IMR-90 (cell line): ENCODE results near the gene JAKMIP2. TPM values are rescaled to one million over a fixed set of nuclear protein-coding genes. Genes with fewer than 3 reads are reported as not detected.

Experiments
- ATAC-seq: fragments of 200-7000 bp; cut with Tn5 transposase; 2 replicates; pipeline ENCODE4 v1.9.1; 2020; ENCODE audit warnings: low read depth, mild to moderate bottlenecking, moderate library complexity
- BruUV-seq: library from RNA; stranded (reverse); fragments of 400-500 nt; replicated peaks from 2 replicates; lab custom pipeline; 2021; lab: Mats Ljungman, UMichigan
- CTCF ChIA-PET: fragments of 300-600 bp; formaldehyde crosslinking; extraction: SDS; loops from one replicate; lab custom pipeline; 2021; ENCODE audit warnings: antibody characterized with exemption; lab: Yijun Ruan, JAX
- POLR2A ChIA-PET: fragments of 300-600 bp; sonication (Branson Sonifier 250); formaldehyde crosslinking; loops from one replicate; lab custom pipeline; 2022; ENCODE audit warnings: antibody characterized with exemption; ENCODE audit not compliant: unreplicated experiment; lab: Charles Lee
- DNase-seq: peaks from one replicate; pipeline ENCODE4 v3.0.0; 2013
- H2AFZ ChIP-seq: replicated peaks from 2 replicates; pipeline ENCODE3; 2013; ENCODE audit warnings: low read length, mild to moderate bottlenecking; ENCODE audit not compliant: poor library complexity
- H2AK5ac ChIP-seq: 2 replicates; pipeline ENCODE4 v1.6.1; 2013; ENCODE audit warnings: low read depth, low read length, inconsistent platforms
- H2AK9ac ChIP-seq: replicated peaks from 2 replicates; pipeline ENCODE3; 2013; ENCODE audit warnings: mild to moderate bottlenecking, low read depth, low read length, moderate library complexity; ENCODE audit not compliant: poor library complexity
- H2BK120ac ChIP-seq: 2 replicates; pipeline ENCODE4 v1.6.1; 2013; ENCODE audit warnings: low read depth, low read length, inconsistent platforms
- H2BK15ac ChIP-seq: 3 replicates; pipeline ENCODE4 v1.6.1; 2013; ENCODE audit warnings: low read depth, low read length, inconsistent platforms
- H2BK20ac ChIP-seq: 2 replicates; pipeline ENCODE4 v1.6.1; 2013; ENCODE audit warnings: low read depth, mild to moderate bottlenecking, inconsistent platforms, low read length, moderate library complexity
- H2BK5ac ChIP-seq: 2 replicates; pipeline ENCODE4 v1.6.1; 2013; ENCODE audit warnings: mild to moderate bottlenecking, low read depth, low read length, inconsistent platforms; ENCODE audit not compliant: poor library complexity, severe bottlenecking
- H3K14ac ChIP-seq: replicated peaks from 2 replicates; pipeline ENCODE4 v1.6.1; 2013; ENCODE audit warnings: low read depth, low read length, inconsistent platforms
- H3K18ac ChIP-seq: 2 replicates; pipeline ENCODE4 v1.6.1; 2013; ENCODE audit warnings: low read depth, low read length, control low read depth
- H3K23ac ChIP-seq: 2 replicates; pipeline ENCODE4 v1.6.1; 2013; ENCODE audit warnings: low read depth, low read length, inconsistent platforms
- H3K27ac ChIP-seq: 2 replicates; pipeline ENCODE4 v1.5.1; 2013; ENCODE audit warnings: mild to moderate bottlenecking, control low read depth, low read length; ENCODE audit not compliant: insufficient read depth
- H3K27me3 ChIP-seq: 2 replicates; pipeline ENCODE4 v1.6.1; 2013; ENCODE audit warnings: low read length; ENCODE audit not compliant: control insufficient read depth, insufficient read depth
- H3K36me3 ChIP-seq: 2 replicates; pipeline ENCODE4 v1.6.1; 2013; ENCODE audit warnings: low read length, mixed read lengths; ENCODE audit not compliant: control insufficient read depth, insufficient read depth
- H3K4ac ChIP-seq: 2 replicates; pipeline ENCODE4 v1.6.1; 2013; ENCODE audit warnings: low read depth, low read length, inconsistent platforms
- H3K4me1 ChIP-seq: 2 replicates; pipeline ENCODE4 v1.6.1; 2013; ENCODE audit warnings: low read length, mixed read lengths; ENCODE audit not compliant: control insufficient read depth, insufficient read depth
- H3K4me2 ChIP-seq: 2 replicates; pipeline ENCODE4 v1.6.1; 2013; ENCODE audit warnings: low read depth, mild to moderate bottlenecking, control low read depth, low read length, moderate library complexity
- H3K4me3 ChIP-seq: 2 replicates; pipeline ENCODE4 v1.5.1; 2013; ENCODE audit warnings: low read depth, mild to moderate bottlenecking, control low read depth, low read length, moderate library complexity; ENCODE audit not compliant: insufficient read depth
- H3K56ac ChIP-seq: 2 replicates; pipeline ENCODE4 v1.6.1; 2013; ENCODE audit warnings: low read length, inconsistent platforms; ENCODE audit not compliant: insufficient read depth; ENCODE audit errors: extremely low read depth
- H3K79me1 ChIP-seq, 2 experiments: 2 replicates each; pipeline ENCODE4 v1.6.1; 2013; ENCODE audit warnings: low read length in 2 of 2, inconsistent platforms in 1 of 2, low read depth in 1 of 2
- H3K9ac ChIP-seq: 2 replicates; pipeline ENCODE4 v1.6.1; 2013; ENCODE audit warnings: low read depth, low read length, control low read depth
- H3K9me1 ChIP-seq: 2 replicates; pipeline ENCODE4 v1.6.1; 2013; ENCODE audit warnings: low read length, inconsistent platforms; ENCODE audit not compliant: insufficient read depth
- H3K9me3 ChIP-seq: 2 replicates; pipeline ENCODE4 v1.6.1; 2013; ENCODE audit warnings: low read length; ENCODE audit not compliant: control insufficient read depth, insufficient read depth
- H4K20me1 ChIP-seq: 2 replicates; pipeline ENCODE4 v1.6.1; 2013; ENCODE audit warnings: low read length, inconsistent platforms; ENCODE audit not compliant: insufficient read depth
- H4K5ac ChIP-seq: 2 replicates; pipeline ENCODE4 v1.6.1; 2013; ENCODE audit warnings: mild to moderate bottlenecking, low read depth, low read length, control low read depth
- H4K8ac ChIP-seq, 2 experiments: 2 replicates each; pipeline ENCODE4 v1.6.1; 2013; ENCODE audit warnings: low read depth in 2 of 2, low read length in 2 of 2, control low read depth in 1 of 2, inconsistent platforms in 1 of 2
- H4K91ac ChIP-seq: 2 replicates; pipeline ENCODE4 v1.6.1; 2013; ENCODE audit warnings: low read depth, low read length, inconsistent platforms; ENCODE audit not compliant: insufficient read depth
- BHLHE40 ChIP-seq: fragments of 150-350 bp; IDR thresholded peaks from 2 replicates; pipeline ENCODE4 v1.6.1; 2016; ENCODE audit warnings: mild to moderate bottlenecking, low read depth, low read length
- CEBPB ChIP-seq: IDR thresholded peaks from 2 replicates; pipeline ENCODE4 v1.6.1; 2012; ENCODE audit warnings: low read depth, low read length, improper control_type of control experiment
- CHD1 ChIP-seq: IDR thresholded peaks from 2 replicates; pipeline ENCODE4 v1.6.1; 2012; ENCODE audit warnings: low read depth, low read length, improper control_type of control experiment
- FOS ChIP-seq: fragments of 150-350 bp; IDR thresholded peaks from 2 replicates; pipeline ENCODE4 v1.6.1; 2016; ENCODE audit warnings: low read depth, low read length
- MAFK ChIP-seq: IDR thresholded peaks from 2 replicates; pipeline ENCODE4 v1.6.1; 2012; ENCODE audit warnings: low read depth, low read length, improper control_type of control experiment
- MAZ ChIP-seq: IDR thresholded peaks from 2 replicates; pipeline ENCODE4 v1.6.1; 2012; ENCODE audit warnings: low read depth, mild to moderate bottlenecking, low read length, improper control_type of control experiment, moderate library complexity, borderline replicate concordance
- MXI1 ChIP-seq: IDR thresholded peaks from 2 replicates; pipeline ENCODE4 v1.6.1; 2012; ENCODE audit warnings: low read depth, mild to moderate bottlenecking, low read length, moderate library complexity, borderline replicate concordance
- NFE2L2 ChIP-seq: fragments of 150-350 bp; IDR thresholded peaks from 2 replicates; pipeline ENCODE4 v1.6.1; 2016; ENCODE audit warnings: low read depth, mild to moderate bottlenecking, low read length
- POLR2A ChIP-seq: IDR thresholded peaks from 2 replicates; pipeline ENCODE4 v1.6.1; 2012; ENCODE audit warnings: mild to moderate bottlenecking, low read depth, low read length
- RAD21 ChIP-seq: IDR thresholded peaks from 2 replicates; pipeline ENCODE4 v1.6.1; 2012; ENCODE audit warnings: low read length, improper control_type of control experiment
- RCOR1 ChIP-seq: IDR thresholded peaks from 2 replicates; pipeline ENCODE4 v1.6.1; 2012; ENCODE audit warnings: mild to moderate bottlenecking, low read length, improper control_type of control experiment; ENCODE audit not compliant: insufficient replicate concordance
- SMC3 ChIP-seq: fragments of 150-350 bp; IDR thresholded peaks from 2 replicates; pipeline ENCODE4 v1.6.1; 2016; ENCODE audit warnings: low read depth, mild to moderate bottlenecking, antibody characterized with exemption, low read length, moderate library complexity
- WGBS, 2 experiments: methylation state at CpG; one replicate each; pipeline versions ENCODE4 v1.1.5 to v1.1.7; 2013; ENCODE audit warnings: missing lambda C conversion rate in 2 of 2; ENCODE audit not compliant: insufficient read length in 1 of 2; ENCODE audit errors: extremely low coverage in 2 of 2; 5-methylcytosine and 5-hydroxymethylcytosine counted together
- dilution Hi-C: fragments of 300-500 bp; cut with HindIII; formaldehyde crosslinking; loops from one replicate; pipeline ENCODE4 v1.14.3; 2018; ENCODE audit warnings: low sequenced_read_pairs; ENCODE audit not compliant: unreplicated experiment
- in situ Hi-C: fragments of 300-500 bp; cut with MboI; formaldehyde crosslinking; loops from 3 replicates; pipeline ENCODE4 v1.14.3; 2019; ENCODE audit warnings: low sequenced_read_pairs, inconsistent platforms, mixed read lengths
- intact Hi-C: fragments of 100-400 bp; cut with micrococcal nuclease; formaldehyde crosslinking; loops from 2 replicates; pipeline ENCODE4 v1.10.0; 2022
- polyA plus RNA-seq, 3 experiments: library from polyadenylated mRNA; depleted of rRNA; stranded (reverse); fragments of >200 nt; gene quantifications; 2 replicates each; pipeline ENCODE4 v1.2.3, GENCODE V29; 2012; ENCODE audit warnings: low replicate concordance in 1 of 3
- total RNA-seq: library from RNA; depleted of rRNA; stranded (reverse); fragments of >200 nt; gene quantifications from 2 replicates; pipeline ENCODE4 v1.2.3, GENCODE V29; 2012
- TF ChIP-seq, protein P1 (sequence below): conservative IDR thresholded peaks from 2 replicates; pipeline ENCODE4 v1.5.1; 2012; ENCODE audit warnings: mild to moderate bottlenecking, low read depth, low read length, improper control_type of control experiment
- TF ChIP-seq, protein P2 (sequence below): fragments of 150-350 bp; IDR thresholded peaks from 2 replicates; pipeline ENCODE4 v1.6.1; 2017; ENCODE audit warnings: mild to moderate bottlenecking, antibody characterized with exemption, low read length, low read depth

Gene JAKMIP2
- total and polyA plus RNA-seq, 2 of the 4 experiments (the other 2 are of a cell fraction), result under 0.01 TPM; not detected in 1

DNA sequence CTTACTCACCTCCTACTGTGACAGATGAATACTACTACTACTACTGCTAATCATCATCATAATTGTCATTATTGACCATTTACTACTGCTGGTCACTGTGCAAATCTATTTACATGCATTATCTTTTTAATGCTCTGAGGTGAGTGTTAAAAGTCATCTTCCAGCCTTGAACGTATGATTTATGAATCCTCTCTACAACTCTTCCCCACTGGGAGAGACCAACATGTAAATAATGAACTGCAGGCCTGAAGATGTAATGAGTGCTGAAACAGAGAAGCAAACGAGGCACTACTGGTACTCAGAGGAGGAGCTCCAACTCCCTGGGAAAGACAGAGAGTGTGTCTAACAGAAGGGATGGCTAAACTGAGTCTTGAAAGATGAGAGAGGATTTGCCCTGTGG lies 95.4 kb downstream of the JAKMIP2 start:
- WGBS, 2 experiments, result no CpG with 5 or more reads among the region's 2 CpGs
- no peaks in the 10 kb centered on the region for H3K9me3 ChIP-seq
- ATAC-seq (no peak), DNase-seq (no peak)
- ChIA-PET CTCF (no interaction called here), POLR2A (no interaction called here)
- in situ Hi-C loops, result no loop called here
- no peaks in the 10 kb centered on the region for H4K20me1 ChIP-seq
- no peak overlapping the region for H2BK120ac ChIP-seq
- H2AK9ac ChIP-seq, result no peak overlapping the region
- H2AK5ac ChIP-seq, result no peak overlapping the region
- no peak overlapping the region for H3K56ac ChIP-seq
- no peaks in the 10 kb centered on the region for H3K9me1 ChIP-seq
- H3K9ac ChIP-seq, result no peak overlapping the region
- H3K4me2 ChIP-seq, result no peak overlapping the region
- no peak overlapping the region for H2AFZ ChIP-seq
- H3K18ac ChIP-seq, result no peak overlapping the region
- no peaks in the 10 kb centered on the region for H3K79me1 ChIP-seq
- H2BK15ac ChIP-seq, result no peak overlapping the region
- dilution Hi-C loops, result no loop called here
- H3K36me3 ChIP-seq, result no peaks in the 10 kb centered on the region
- H3K27me3 ChIP-seq, result no peaks in the 10 kb centered on the region
- no peak overlapping the region for H3K4ac ChIP-seq
- H3K14ac ChIP-seq, result no peak overlapping the region
- H3K4me1 ChIP-seq, result no peaks in the 10 kb centered on the region
- TF ChIP-seq SMC3 (no peak), POLR2A (no peak), CHD1 (no peak), FOS (no peak), MAFK (no peak), MAZ (no peak), CEBPB (no peak), NFE2L2 (no peak), BHLHE40 (no peak), RAD21 (no peak), RCOR1 (no peak), MXI1 (no peak)
- TF ChIP-seq, protein P1, sequence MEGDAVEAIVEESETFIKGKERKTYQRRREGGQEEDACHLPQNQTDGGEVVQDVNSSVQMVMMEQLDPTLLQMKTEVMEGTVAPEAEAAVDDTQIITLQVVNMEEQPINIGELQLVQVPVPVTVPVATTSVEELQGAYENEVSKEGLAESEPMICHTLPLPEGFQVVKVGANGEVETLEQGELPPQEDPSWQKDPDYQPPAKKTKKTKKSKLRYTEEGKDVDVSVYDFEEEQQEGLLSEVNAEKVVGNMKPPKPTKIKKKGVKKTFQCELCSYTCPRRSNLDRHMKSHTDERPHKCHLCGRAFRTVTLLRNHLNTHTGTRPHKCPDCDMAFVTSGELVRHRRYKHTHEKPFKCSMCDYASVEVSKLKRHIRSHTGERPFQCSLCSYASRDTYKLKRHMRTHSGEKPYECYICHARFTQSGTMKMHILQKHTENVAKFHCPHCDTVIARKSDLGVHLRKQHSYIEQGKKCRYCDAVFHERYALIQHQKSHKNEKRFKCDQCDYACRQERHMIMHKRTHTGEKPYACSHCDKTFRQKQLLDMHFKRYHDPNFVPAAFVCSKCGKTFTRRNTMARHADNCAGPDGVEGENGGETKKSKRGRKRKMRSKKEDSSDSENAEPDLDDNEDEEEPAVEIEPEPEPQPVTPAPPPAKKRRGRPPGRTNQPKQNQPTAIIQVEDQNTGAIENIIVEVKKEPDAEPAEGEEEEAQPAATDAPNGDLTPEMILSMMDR, result no peak
- TF ChIP-seq, protein P2, sequence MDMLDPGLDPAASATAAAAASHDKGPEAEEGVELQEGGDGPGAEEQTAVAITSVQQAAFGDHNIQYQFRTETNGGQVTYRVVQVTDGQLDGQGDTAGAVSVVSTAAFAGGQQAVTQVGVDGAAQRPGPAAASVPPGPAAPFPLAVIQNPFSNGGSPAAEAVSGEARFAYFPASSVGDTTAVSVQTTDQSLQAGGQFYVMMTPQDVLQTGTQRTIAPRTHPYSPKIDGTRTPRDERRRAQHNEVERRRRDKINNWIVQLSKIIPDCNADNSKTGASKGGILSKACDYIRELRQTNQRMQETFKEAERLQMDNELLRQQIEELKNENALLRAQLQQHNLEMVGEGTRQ, result no peak
- no peak overlapping the region for H4K8ac ChIP-seq
- BruUV-seq, result no TSS peak
- H4K5ac ChIP-seq, result no peak overlapping the region
- intact Hi-C loops, result no loop called here
- no peak overlapping the region for H3K23ac ChIP-seq
- no peak overlapping the region for H4K91ac ChIP-seq
- H3K4me3 ChIP-seq, result no peak overlapping the region
- H2BK5ac ChIP-seq, result no peak overlapping the region
- no peak overlapping the region for H3K27ac ChIP-seq
- H2BK20ac ChIP-seq, result no peak overlapping the region
